Lower leg skin (tissue), 4 donors: ENCODE results near the gene ELAVL1. TPM values are rescaled to one million over a fixed set of nuclear protein-coding genes. Genes with fewer than 3 reads are reported as not detected.

Experiments used
- DNase-seq, 2 donors: peaks; one replicate each; pipeline ENCODE4 v3.0.0-alpha.2; 2019; ENCODE audit warnings: low spot score in 2 of 2
- H3K4me3 ChIP-seq: fragments of 200-600 bp; sonication (generic); 2 replicates; pipeline ENCODE4 v1.5.1; 2017; ENCODE audit warnings: mild to moderate bottlenecking, low read depth; ENCODE audit not compliant: poor library complexity, severe bottlenecking
- POLR2A ChIP-seq, 2 donors: fragments of 450-650 bp; IDR thresholded peaks; one replicate each; pipeline ENCODE4 v1.6.1; 2016 to 2017; ENCODE audit warnings: antibody characterized with exemption in 2 of 2, mild to moderate bottlenecking in 1 of 2, moderate library complexity in 1 of 2
- WGBS, 2 donors: methylation state at CpG; one replicate each; pipeline ENCODE4 v1.1.5; 2018; 5-methylcytosine and 5-hydroxymethylcytosine counted together
- intact Hi-C: fragments of 100-400 bp; cut with DNase I; formaldehyde crosslinking; loops from one replicate; pipeline ENCODE4 v1.15.0; 2023; ENCODE audit warnings: low total_unique reads
- total RNA-seq, 4 donors: library from RNA; depleted of rRNA; stranded (reverse); fragments of >200 nt; gene quantifications; one replicate each; pipeline ENCODE4 v1.1.0, GENCODE V29; 2016
- TF ChIP-seq, protein P1 (sequence below), 3 donors: fragments of 450-650 bp; IDR thresholded peaks; one replicate each; pipeline ENCODE4 v1.5.1; 2016; ENCODE audit warnings: antibody characterized with exemption in 3 of 3, mild to moderate bottlenecking in 3 of 3, moderate library complexity in 2 of 3

ELAVL1 gene
- total RNA-seq, 4 donors from 2014 or later: 24.8 to 49.2 (median 30.9) TPM

DNA sequence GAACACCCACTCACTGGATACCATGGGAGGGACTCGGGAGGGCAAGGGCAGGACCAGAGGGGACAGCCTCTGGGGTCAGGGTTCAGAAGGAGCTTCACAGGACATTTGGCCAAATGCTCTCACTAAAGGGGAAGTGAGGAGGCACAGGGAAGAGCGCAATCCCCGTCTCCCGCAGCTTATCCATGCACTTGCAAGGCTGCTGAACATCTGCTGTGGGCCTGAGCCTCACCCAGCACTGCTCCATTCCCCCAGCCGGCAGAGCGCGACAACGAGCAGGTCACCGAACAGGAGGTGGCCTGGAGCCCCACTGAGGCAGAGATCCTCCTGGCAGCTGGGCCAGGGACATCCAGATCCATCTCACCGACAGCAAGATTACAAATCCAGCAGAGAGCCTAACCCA, 23.3 kb downstream of the ELAVL1 start:
- no peak for DNase-seq
- intact Hi-C loops: no loop called here
- no peak overlapping the region for H3K4me3 ChIP-seq
- 85 to 87% methylated on average over 10 of the region's 10 CpGs for WGBS, 2 donors
- TF ChIP-seq, protein P1, sequence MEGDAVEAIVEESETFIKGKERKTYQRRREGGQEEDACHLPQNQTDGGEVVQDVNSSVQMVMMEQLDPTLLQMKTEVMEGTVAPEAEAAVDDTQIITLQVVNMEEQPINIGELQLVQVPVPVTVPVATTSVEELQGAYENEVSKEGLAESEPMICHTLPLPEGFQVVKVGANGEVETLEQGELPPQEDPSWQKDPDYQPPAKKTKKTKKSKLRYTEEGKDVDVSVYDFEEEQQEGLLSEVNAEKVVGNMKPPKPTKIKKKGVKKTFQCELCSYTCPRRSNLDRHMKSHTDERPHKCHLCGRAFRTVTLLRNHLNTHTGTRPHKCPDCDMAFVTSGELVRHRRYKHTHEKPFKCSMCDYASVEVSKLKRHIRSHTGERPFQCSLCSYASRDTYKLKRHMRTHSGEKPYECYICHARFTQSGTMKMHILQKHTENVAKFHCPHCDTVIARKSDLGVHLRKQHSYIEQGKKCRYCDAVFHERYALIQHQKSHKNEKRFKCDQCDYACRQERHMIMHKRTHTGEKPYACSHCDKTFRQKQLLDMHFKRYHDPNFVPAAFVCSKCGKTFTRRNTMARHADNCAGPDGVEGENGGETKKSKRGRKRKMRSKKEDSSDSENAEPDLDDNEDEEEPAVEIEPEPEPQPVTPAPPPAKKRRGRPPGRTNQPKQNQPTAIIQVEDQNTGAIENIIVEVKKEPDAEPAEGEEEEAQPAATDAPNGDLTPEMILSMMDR (IDR thresholded peaks at IDR 0.05): no peak
- TF ChIP-seq POLR2A (IDR thresholded peaks at IDR 0.05): no peak

- H3K4me3 ChIP-seq: no peak overlapping the region
- intact Hi-C loops: no loop called here
- 95% methylated on average over 6 to 7 of the region's 7 CpGs for WGBS, 2 donors
These were observed 23.8 kb downstream of the ELAVL1 start for GRCh38 chr19:7981661-7982060.

GRCh38 chr19:7981199-7981598, 24.2 kb downstream of the ELAVL1 start:
- 70 to 77% methylated on average over 7 of the region's 7 CpGs for WGBS, 2 donors
- TF ChIP-seq, protein P1 (IDR thresholded peaks at IDR 0.05): no peak
- TF ChIP-seq POLR2A (IDR thresholded peaks at IDR 0.05): no peak

More at GRCh38 chr19:7981661-7982060, 23.8 kb downstream of the ELAVL1 start:
- DNase-seq: no peak
- TF ChIP-seq POLR2A (IDR thresholded peaks at IDR 0.05): no peak
- TF ChIP-seq, protein P1 (IDR thresholded peaks at IDR 0.05): no peak

DNA sequence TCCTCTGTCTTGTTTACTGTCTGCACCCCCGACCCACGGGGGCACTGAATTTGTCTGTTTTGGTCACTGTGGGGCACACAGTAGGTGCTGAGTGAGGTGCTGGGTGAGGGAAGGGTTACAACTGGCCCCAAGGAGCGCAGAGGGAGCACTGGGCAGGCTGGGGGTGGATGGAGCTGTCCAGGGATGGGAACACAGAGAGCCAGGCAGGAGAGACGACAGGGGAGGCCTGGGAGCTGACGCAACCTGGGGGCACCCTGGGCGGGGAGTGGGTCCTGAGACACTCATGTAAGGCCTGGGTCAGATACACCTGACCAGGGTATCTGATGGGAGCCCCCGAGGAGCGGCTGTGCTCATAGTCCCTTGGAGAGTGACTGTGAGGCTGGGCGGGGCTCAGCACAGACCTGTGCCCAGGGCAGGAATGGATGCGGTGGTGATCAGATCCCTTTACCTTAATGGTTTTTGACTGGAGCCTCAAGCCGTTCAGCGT, 24.8 kb downstream of the ELAVL1 start:
- TF ChIP-seq, protein P1 (IDR thresholded peaks at IDR 0.05): no peak
- no peak for TF ChIP-seq POLR2A (IDR thresholded peaks at IDR 0.05)
- WGBS, 2 donors: 93 to 94% methylated on average over 12 of the region's 12 CpGs
- intact Hi-C loops: no loop called here
- no peak overlapping the region for H3K4me3 ChIP-seq
- DNase-seq: no peak

More at GRCh38 chr19:7981199-7981598, 24.2 kb downstream of the ELAVL1 start:
- DNase-seq: no peak
- intact Hi-C loops: no loop called here
- H3K4me3 ChIP-seq: no peak overlapping the region

DNA sequence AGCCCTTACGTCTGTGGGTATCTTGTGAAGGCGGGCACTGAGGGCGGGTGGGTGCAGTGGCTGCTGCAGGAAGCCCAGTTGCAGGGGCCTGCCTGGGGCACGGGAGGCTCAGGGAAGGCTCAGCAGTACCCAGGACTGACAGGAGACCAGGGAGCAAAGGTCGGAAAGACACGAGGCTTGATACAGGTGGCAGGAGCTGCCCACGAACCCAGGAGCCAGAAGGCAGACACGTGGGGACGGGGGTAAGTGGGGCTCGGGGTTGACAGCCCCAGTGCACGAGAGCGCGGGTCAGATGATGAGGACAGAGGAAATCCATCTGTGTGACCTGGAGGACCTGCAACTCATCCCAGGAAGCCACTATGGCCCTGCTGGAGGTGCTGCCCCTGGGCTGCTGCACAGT, 25.3 kb downstream of the ELAVL1 start:
- 84 to 95% methylated on average over 12 to 13 of the region's 13 CpGs for WGBS, 2 donors
- no peak for DNase-seq
- TF ChIP-seq, protein P1 (IDR thresholded peaks at IDR 0.05): no peak
- TF ChIP-seq POLR2A (IDR thresholded peaks at IDR 0.05): no peak
- H3K4me3 ChIP-seq: no peak overlapping the region
- intact Hi-C loops: no loop called here

GRCh38 chr19:7979559-7979958, 25.9 kb downstream of the ELAVL1 start:
- H3K4me3 ChIP-seq: no peak overlapping the region
- 88 to 91% methylated on average over 7 to 8 of the region's 8 CpGs for WGBS, 2 donors
- TF ChIP-seq, protein P1 (IDR thresholded peaks at IDR 0.05): no peak
- no peak for TF ChIP-seq POLR2A (IDR thresholded peaks at IDR 0.05)
- DNase-seq: no peak
- intact Hi-C loops: loop anchor here (10.0 kb wide), 1 partner anchor 275 kb away; no protein-coding TSS in a partner anchor
